H9 (cell line): Measurements from ENCODE around the gene VPS16. TPM values are rescaled to one million over a fixed set of nuclear protein-coding genes. Genes with fewer than 3 reads are reported as not detected.

Experiments
- DNase-seq: peaks from one replicate; pipeline ENCODE4 v3.0.0-alpha.2; 2017
- H2AFZ ChIP-seq: one replicate; pipeline ENCODE4 v1.6.1; 2013; ENCODE audit warnings: mild to moderate bottlenecking, low read length, control low read depth, moderate library complexity
- H2AK5ac ChIP-seq: 2 replicates; pipeline ENCODE4 v1.6.1; 2013; ENCODE audit warnings: low read length, control low read depth, mixed read lengths; ENCODE audit not compliant: insufficient read length
- H2BK120ac ChIP-seq: one replicate; pipeline ENCODE4 v1.6.1; 2013; ENCODE audit warnings: low read depth, mild to moderate bottlenecking, low read length, control low read depth, inconsistent platforms; ENCODE audit not compliant: poor library complexity, severe bottlenecking
- H2BK12ac ChIP-seq: 2 replicates; pipeline ENCODE4 v1.6.1; 2013; ENCODE audit warnings: low read length, control low read depth, mixed read lengths, low read depth; ENCODE audit not compliant: insufficient read length
- H2BK15ac ChIP-seq: 2 replicates; pipeline ENCODE4 v1.6.1; 2013; ENCODE audit warnings: low read depth, low read length, control low read depth
- H2BK20ac ChIP-seq: one replicate; pipeline ENCODE4 v1.6.1; 2013; ENCODE audit warnings: low read depth, mild to moderate bottlenecking, low read length, control low read depth, inconsistent platforms; ENCODE audit not compliant: poor library complexity, severe bottlenecking
- H2BK5ac ChIP-seq: 2 replicates; pipeline ENCODE4 v1.6.1; 2013; ENCODE audit warnings: low read length, control low read depth, mixed read lengths; ENCODE audit not compliant: insufficient read length
- H3K14ac ChIP-seq: 2 replicates; pipeline ENCODE4 v1.6.1; 2013; ENCODE audit warnings: low read length, control low read depth; ENCODE audit not compliant: insufficient read depth
- H3K18ac ChIP-seq: 2 replicates; pipeline ENCODE4 v1.6.1; 2013; ENCODE audit warnings: low read depth, mild to moderate bottlenecking, mixed read lengths, low read length, control low read depth; ENCODE audit not compliant: insufficient read length
- H3K23ac ChIP-seq: 2 replicates; pipeline ENCODE4 v1.6.1; 2013; ENCODE audit warnings: low read length, control low read depth, mixed read lengths, low read depth; ENCODE audit not compliant: insufficient read length
- H3K23me2 ChIP-seq: 2 replicates; pipeline ENCODE4 v1.6.1; 2013; ENCODE audit warnings: low read depth, mild to moderate bottlenecking, mixed read lengths, low read length, control low read depth; ENCODE audit not compliant: insufficient read length, poor library complexity, severe bottlenecking
- H3K27ac ChIP-seq: 2 replicates; pipeline ENCODE4 v1.5.1; 2013; ENCODE audit warnings: low read length, control low read depth, mixed read lengths, low read depth; ENCODE audit not compliant: insufficient read length
- H3K27me3 ChIP-seq: 2 replicates; pipeline ENCODE4 v1.6.1; 2013; ENCODE audit warnings: low read length, control low read depth, inconsistent platforms; ENCODE audit not compliant: insufficient read depth
- H3K4ac ChIP-seq: 2 replicates; pipeline ENCODE4 v1.6.1; 2013; ENCODE audit warnings: low read depth, mild to moderate bottlenecking, control low read depth, inconsistent platforms, low read length, moderate library complexity
- H3K4me1 ChIP-seq: 2 replicates; pipeline ENCODE4 v1.6.1; 2013; ENCODE audit warnings: low read length, control low read depth, inconsistent platforms; ENCODE audit not compliant: insufficient read depth
- H3K4me2 ChIP-seq: 2 replicates; pipeline ENCODE4 v1.6.1; 2013; ENCODE audit warnings: low read length, control low read depth, mixed read lengths; ENCODE audit not compliant: insufficient read length, insufficient read depth
- H3K56ac ChIP-seq: 2 replicates; pipeline ENCODE4 v1.6.1; 2013; ENCODE audit warnings: low read depth, mild to moderate bottlenecking, mixed read lengths, low read length, control low read depth; ENCODE audit not compliant: insufficient read length
- H3K79me1 ChIP-seq: 2 replicates; pipeline ENCODE4 v1.6.1; 2013; ENCODE audit warnings: low read depth, mild to moderate bottlenecking, moderate library complexity, low read length, control low read depth, inconsistent platforms; ENCODE audit not compliant: insufficient read depth, poor library complexity, severe bottlenecking
- H3K79me2 ChIP-seq: 2 replicates; pipeline ENCODE4 v1.6.1; 2013; ENCODE audit warnings: low read length, control low read depth, inconsistent platforms; ENCODE audit not compliant: insufficient read depth
- H3K9ac ChIP-seq: 2 replicates; pipeline ENCODE4 v1.6.1; 2013; ENCODE audit warnings: low read length, control low read depth, mixed read lengths; ENCODE audit not compliant: insufficient read length; ENCODE audit errors: extremely low read depth
- H3K9me3 ChIP-seq: one replicate; pipeline ENCODE4 v1.6.1; 2013; ENCODE audit warnings: low read depth, low read length, inconsistent platforms; ENCODE audit not compliant: control insufficient read depth
- H3T11ph ChIP-seq: one replicate; pipeline ENCODE4 v1.6.1; 2013; ENCODE audit warnings: mild to moderate bottlenecking, low read length, control low read depth, inconsistent platforms
- H4K20me1 ChIP-seq: one replicate; pipeline ENCODE4 v1.6.1; 2013; ENCODE audit not compliant: control insufficient read depth, insufficient read length, insufficient read depth
- H4K5ac ChIP-seq: 2 replicates; pipeline ENCODE4 v1.6.1; 2013; ENCODE audit warnings: low read depth, mild to moderate bottlenecking, mixed read lengths, low read length, control low read depth; ENCODE audit not compliant: insufficient read length
- H4K8ac ChIP-seq: replicated peaks from 2 replicates; pipeline ENCODE4 v1.6.1; 2013; ENCODE audit warnings: low read length, control low read depth, mixed read lengths, low read depth; ENCODE audit not compliant: insufficient read length
- H4K91ac ChIP-seq: 2 replicates; pipeline ENCODE4 v1.6.1; 2013; ENCODE audit warnings: low read depth, mild to moderate bottlenecking, moderate library complexity, mixed read lengths, low read length, control low read depth; ENCODE audit not compliant: insufficient read length
- H3K27ac Mint-ChIP-seq, 3 experiments: 2 replicates in 2 of 3; 3 replicates in 1 of 3; pipeline ENCODE4 v1.8.0; 2020 to 2021; ENCODE audit warnings: mixed read lengths in 3 of 3, mild to moderate bottlenecking in 1 of 3, moderate library complexity in 1 of 3
- H3K27me3 Mint-ChIP-seq: 2 replicates; pipeline ENCODE4 v1.8.0; 2021; ENCODE audit warnings: low read depth, mild to moderate bottlenecking, moderate library complexity, mixed read lengths
- H3K36me3 Mint-ChIP-seq, 3 experiments: 2 replicates in 2 of 3; 3 replicates in 1 of 3; pipeline ENCODE4 v1.8.0; 2020 to 2021; ENCODE audit warnings: low read depth in 3 of 3, mixed read lengths in 3 of 3; ENCODE audit not compliant: insufficient read depth in 1 of 3
- H3K4me1 Mint-ChIP-seq, 2 experiments: 2 replicates each; pipeline ENCODE4 v1.8.0; 2020; ENCODE audit warnings: mixed read lengths in 2 of 2
- H3K4me3 Mint-ChIP-seq, 2 experiments: 2 replicates in 1 of 2; 3 replicates in 1 of 2; pipeline ENCODE4 v1.8.0; 2020 to 2021; ENCODE audit warnings: mild to moderate bottlenecking in 2 of 2, mixed read lengths in 2 of 2, moderate library complexity in 1 of 2
- H3K9me3 Mint-ChIP-seq, 2 experiments: 2 replicates in 1 of 2; 3 replicates in 1 of 2; pipeline ENCODE4 v1.8.0; 2020; ENCODE audit warnings: mild to moderate bottlenecking in 2 of 2, mixed read lengths in 2 of 2, moderate library complexity in 1 of 2
- total RNA-seq: library from RNA; stranded (reverse); gene quantifications from 2 replicates; pipeline ENCODE4 v1.2.1, GENCODE V29; 2021
- TF ChIP-seq, protein P1 (sequence below): fragments of 200-600 bp; sonication (generic); conservative IDR thresholded peaks from 3 replicates; pipeline ENCODE4 v1.8.0; 2021; ENCODE audit warnings: antibody characterized with exemption, mild to moderate bottlenecking

Gene VPS16
- total RNA-seq, 1 experiment from 2014 or later = 32.1 TPM

GRCh38 chr20:2914160-2914559 is 73.6 kb downstream of the VPS16 start:
- no peak overlapping the region for H3K27ac ChIP-seq
- no peak overlapping the region for H4K8ac ChIP-seq
- Mint-ChIP-seq H3K36me3 (peaks cover 0 to 4% (median 3%) of the 10 kb centered on the region in 3 experiments; a peak in 5 of 7 replicates), H3K27me3 (no peaks in the 10 kb centered on the region), H3K9me3 (no peaks in the 10 kb centered on the region), H3K4me1 (peaks cover 16 to 23% of the 10 kb centered on the region in 2 experiments), H3K27ac (0 out of 7 replicates have a peak overlapping the region, but pooled peaks of 1 of the 3 experiments have one; percentile 38), H3K4me3 (no peak overlapping the region)
- no peak overlapping the region for H3K14ac ChIP-seq
- H3T11ph ChIP-seq = no peak overlapping the region
- H2BK120ac ChIP-seq = no peak overlapping the region
- no peak overlapping the region for H3K23ac ChIP-seq
- no peak for DNase-seq
- no peak overlapping the region for H4K91ac ChIP-seq
- H2BK15ac ChIP-seq = no peak overlapping the region
- H3K4me2 ChIP-seq = no peak overlapping the region
- H3K4ac ChIP-seq = no peak overlapping the region
- no peaks in the 10 kb centered on the region for H3K9me3 ChIP-seq
- H4K20me1 ChIP-seq = no peaks in the 10 kb centered on the region
- H2AFZ ChIP-seq = no peak overlapping the region
- H3K18ac ChIP-seq = no peak overlapping the region
- no peaks in the 10 kb centered on the region for H3K27me3 ChIP-seq
- no peak overlapping the region for H3K9ac ChIP-seq
- no peak overlapping the region for H2BK20ac ChIP-seq
- H2BK5ac ChIP-seq = no peak overlapping the region
- no peak overlapping the region for H4K5ac ChIP-seq
- H3K23me2 ChIP-seq = no peaks in the 10 kb centered on the region
- peaks cover 3% of the 10 kb centered on the region for H3K79me1 ChIP-seq
- peaks cover 4% of the 10 kb centered on the region for H3K4me1 ChIP-seq
- TF ChIP-seq, protein P1, sequence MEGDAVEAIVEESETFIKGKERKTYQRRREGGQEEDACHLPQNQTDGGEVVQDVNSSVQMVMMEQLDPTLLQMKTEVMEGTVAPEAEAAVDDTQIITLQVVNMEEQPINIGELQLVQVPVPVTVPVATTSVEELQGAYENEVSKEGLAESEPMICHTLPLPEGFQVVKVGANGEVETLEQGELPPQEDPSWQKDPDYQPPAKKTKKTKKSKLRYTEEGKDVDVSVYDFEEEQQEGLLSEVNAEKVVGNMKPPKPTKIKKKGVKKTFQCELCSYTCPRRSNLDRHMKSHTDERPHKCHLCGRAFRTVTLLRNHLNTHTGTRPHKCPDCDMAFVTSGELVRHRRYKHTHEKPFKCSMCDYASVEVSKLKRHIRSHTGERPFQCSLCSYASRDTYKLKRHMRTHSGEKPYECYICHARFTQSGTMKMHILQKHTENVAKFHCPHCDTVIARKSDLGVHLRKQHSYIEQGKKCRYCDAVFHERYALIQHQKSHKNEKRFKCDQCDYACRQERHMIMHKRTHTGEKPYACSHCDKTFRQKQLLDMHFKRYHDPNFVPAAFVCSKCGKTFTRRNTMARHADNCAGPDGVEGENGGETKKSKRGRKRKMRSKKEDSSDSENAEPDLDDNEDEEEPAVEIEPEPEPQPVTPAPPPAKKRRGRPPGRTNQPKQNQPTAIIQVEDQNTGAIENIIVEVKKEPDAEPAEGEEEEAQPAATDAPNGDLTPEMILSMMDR = no peak
- no peak overlapping the region for H3K56ac ChIP-seq
- no peak overlapping the region for H2AK5ac ChIP-seq
- H2BK12ac ChIP-seq = no peak overlapping the region
- H3K79me2 ChIP-seq = no peaks in the 10 kb centered on the region; the same call in 1 of the 2 replicates

Other genes starting within 250 kb of the VPS16 start
- gene NOP56, start 188.1 kb upstream of the VPS16 start, total RNA-seq = 756 and 774 TPM in 2 replicates
- gene IDH3B, start 176.5 kb upstream of the VPS16 start, total RNA-seq = 114 and 122 TPM in 2 replicates
- 3.9 and 4.3 TPM in 2 replicates for gene EBF4, start 148.0 kb upstream of the VPS16 start, total RNA-seq
- gene CPXM1, start 40.1 kb upstream of the VPS16 start, total RNA-seq = 69.0 and 70.0 TPM in 2 replicates
- not detected in 2 replicates for gene C20orf141, start 25.8 kb upstream of the VPS16 start, total RNA-seq
- gene TMEM239, start 24.4 kb upstream of the VPS16 start, total RNA-seq = not detected in 2 replicates
- gene PCED1A, start 90 bp upstream of the VPS16 start, total RNA-seq = 27.2 and 30.8 TPM in 2 replicates
- gene PTPRA, start 32.7 kb downstream of the VPS16 start, total RNA-seq = 45.2 and 47.8 TPM in 2 replicates
- gene GNRH2, start 202.9 kb downstream of the VPS16 start, total RNA-seq = 0.50 and 1.1 TPM in 2 replicates
- 97.6 and 102 TPM in 2 replicates for gene MRPS26, start 205.3 kb downstream of the VPS16 start, total RNA-seq
- gene OXT, start 230.9 kb downstream of the VPS16 start, total RNA-seq = 0.64 TPM in 1 of 2 replicates, not detected in the other
- not detected in 2 replicates for gene AVP, start 244.0 kb downstream of the VPS16 start, total RNA-seq